ENCODE data around the gene SCAF1. TPM values are rescaled to one million over a fixed set of nuclear protein-coding genes. Genes with fewer than 3 reads are reported as not detected.

Gene SCAF1
- total and polyA plus RNA-seq, 10 of the 15 experiments (the other 5 are each of a cell fraction or from before 2014, with no cell fraction given) = 0.18 to 77.0 (median 5.3) TPM

- no peak for TF ChIP-seq CUX1 (IDR thresholded peaks at IDR 0.05; ENCODE audit: insufficient replicate concordance, low read depth, low read length)
- TF ChIP-seq ZNF24 (IDR thresholded peaks at IDR 0.05) = no peak
- no peak for TF ChIP-seq MXI1 (IDR thresholded peaks at IDR 0.05; ENCODE audit: low read depth, low read length)
- TF ChIP-seq IKZF1 (conservative IDR thresholded peaks at IDR 0.05) = no peak
- TF ChIP-seq NR2C1 (IDR thresholded peaks at IDR 0.05) = peak; percentile 56
- no peak for TF ChIP-seq ETV6 (conservative IDR thresholded peaks at IDR 0.05 in 1 of 2, IDR thresholded peaks at IDR 0.05 in 1 of 2; ENCODE audit: borderline replicate concordance in 1 of 2, low read depth in 1 of 2)
- TF ChIP-seq IRF3 (IDR thresholded peaks at IDR 0.05) = peak; percentile 74
- TF ChIP-seq SMARCA5 (IDR thresholded peaks at IDR 0.05) = no peak
- TF ChIP-seq KAT2A (conservative IDR thresholded peaks at IDR 0.05; ENCODE audit: control insufficient read depth, low read depth, low read length) = no peak
- no peak for TF ChIP-seq NFXL1 (IDR thresholded peaks at IDR 0.05; ENCODE audit: borderline replicate concordance)
- TF ChIP-seq YBX1 (IDR thresholded peaks at IDR 0.05) = no peak
- no peak for TF ChIP-seq NFIC (IDR thresholded peaks at IDR 0.05; ENCODE audit: low read depth, low read length)
- TF ChIP-seq HDGF (IDR thresholded peaks at IDR 0.05) = peak; percentile 100
- no peak for TF ChIP-seq NRF1 (conservative IDR thresholded peaks at IDR 0.05; ENCODE audit: low read depth, low read length)
- TF ChIP-seq POLR2AphosphoS5 (IDR thresholded peaks at IDR 0.05; ENCODE audit: low read length) = no peak
- no peak for TF ChIP-seq ZNF384 (IDR thresholded peaks at IDR 0.05; ENCODE audit: borderline replicate concordance, low read depth, low read length)
- no peak for TF ChIP-seq BMI1 (IDR thresholded peaks at IDR 0.05; ENCODE audit: borderline replicate concordance)
- no peak for TF ChIP-seq HDAC2 (IDR thresholded peaks at IDR 0.05)
- no peak for TF ChIP-seq ZNF622 (IDR thresholded peaks at IDR 0.05)
- no peak; the same call in 1 of the 2 replicates for TF ChIP-seq HSF1 (IDR thresholded peaks at IDR 0.05; ENCODE audit: low read depth, low read length)
- TF ChIP-seq MAX (IDR thresholded peaks at IDR 0.05; ENCODE audit: low read depth, low read length) = no peak
- no peak for TF ChIP-seq STAT3 (IDR thresholded peaks at IDR 0.05; ENCODE audit: low read depth, low read length)
- no peak for TF ChIP-seq BRCA1 (IDR thresholded peaks at IDR 0.05; ENCODE audit: low read depth, low read length)
- TF ChIP-seq POLR2A (IDR thresholded peaks at IDR 0.05; ENCODE audit: low read depth, low read length) = peak; percentile 57
Measured at GRCh38 chr19:49593233-49594113, 48.5 kb upstream of the SCAF1 start (continued).
